ENCODE data around the gene MRFAP1.

MRFAP1 gene

DNA sequence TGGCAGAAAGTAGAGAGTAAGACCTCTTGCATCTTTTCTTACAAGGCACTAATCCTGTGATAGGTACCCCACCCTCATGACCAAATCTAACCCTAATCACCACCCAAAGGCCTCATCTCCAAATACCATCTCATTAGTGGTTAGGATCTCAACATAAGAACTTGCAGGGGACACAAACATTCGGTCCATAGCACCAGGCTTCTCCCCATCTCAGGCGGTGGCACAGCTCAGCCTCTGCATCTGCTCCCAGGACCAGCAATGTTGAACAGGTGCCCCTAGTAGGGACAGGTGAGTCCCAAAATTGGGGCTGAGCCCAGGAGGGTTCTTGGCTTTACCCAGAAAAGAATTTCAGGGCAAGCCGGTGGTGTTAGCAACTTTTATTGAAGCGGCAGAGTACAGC, 8.4 kb upstream of the MRFAP1 start:
- ChIA-PET CTCF (no interaction called here), POLR2A (no interaction called here)
- TF ChIP-seq, protein P1, sequence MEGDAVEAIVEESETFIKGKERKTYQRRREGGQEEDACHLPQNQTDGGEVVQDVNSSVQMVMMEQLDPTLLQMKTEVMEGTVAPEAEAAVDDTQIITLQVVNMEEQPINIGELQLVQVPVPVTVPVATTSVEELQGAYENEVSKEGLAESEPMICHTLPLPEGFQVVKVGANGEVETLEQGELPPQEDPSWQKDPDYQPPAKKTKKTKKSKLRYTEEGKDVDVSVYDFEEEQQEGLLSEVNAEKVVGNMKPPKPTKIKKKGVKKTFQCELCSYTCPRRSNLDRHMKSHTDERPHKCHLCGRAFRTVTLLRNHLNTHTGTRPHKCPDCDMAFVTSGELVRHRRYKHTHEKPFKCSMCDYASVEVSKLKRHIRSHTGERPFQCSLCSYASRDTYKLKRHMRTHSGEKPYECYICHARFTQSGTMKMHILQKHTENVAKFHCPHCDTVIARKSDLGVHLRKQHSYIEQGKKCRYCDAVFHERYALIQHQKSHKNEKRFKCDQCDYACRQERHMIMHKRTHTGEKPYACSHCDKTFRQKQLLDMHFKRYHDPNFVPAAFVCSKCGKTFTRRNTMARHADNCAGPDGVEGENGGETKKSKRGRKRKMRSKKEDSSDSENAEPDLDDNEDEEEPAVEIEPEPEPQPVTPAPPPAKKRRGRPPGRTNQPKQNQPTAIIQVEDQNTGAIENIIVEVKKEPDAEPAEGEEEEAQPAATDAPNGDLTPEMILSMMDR (IDR thresholded peaks at IDR 0.05; ENCODE audit: control extremely low read depth, extremely low read depth, low read depth, missing control alignments) = no peak
- no peak for DNase-seq (ENCODE audit: extremely low spot score)

DNA sequence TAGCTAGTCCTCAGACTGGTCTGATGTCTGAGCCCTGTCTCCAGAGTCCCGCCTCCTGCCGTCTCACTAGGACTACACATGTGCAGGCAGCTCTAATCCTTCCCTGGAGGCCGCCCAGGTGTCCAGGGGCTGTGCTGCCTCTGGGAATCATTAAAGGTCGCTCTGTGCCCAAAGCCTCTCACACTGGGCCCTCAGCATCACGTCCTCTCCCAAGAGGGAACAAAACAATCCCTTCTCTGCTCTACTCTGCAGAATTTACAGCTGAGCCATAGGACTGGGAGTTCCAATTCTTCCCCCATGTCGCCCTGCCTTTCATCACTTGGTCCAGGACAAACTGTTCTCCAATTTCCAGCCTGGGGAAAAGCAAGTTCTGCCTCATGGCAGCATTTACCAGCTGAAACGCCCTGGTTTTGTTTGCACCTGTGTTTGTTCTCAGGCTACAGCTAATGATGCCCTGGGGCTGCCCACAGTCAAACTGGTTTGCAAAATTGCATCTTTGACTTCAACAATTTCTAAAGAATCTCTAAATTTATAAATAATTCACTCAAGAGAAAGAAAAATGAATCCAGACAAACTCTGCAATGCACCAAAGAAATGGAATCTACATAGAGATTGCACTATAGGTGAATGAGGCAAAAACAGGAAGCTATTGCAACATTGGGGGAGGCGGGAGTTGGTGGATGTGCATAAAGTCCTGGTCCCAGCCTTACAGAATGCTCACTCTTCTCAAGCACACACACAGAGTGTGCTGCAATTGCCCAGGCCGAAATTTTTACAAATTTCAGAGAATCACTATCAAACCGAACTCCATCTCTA, 7.2 kb upstream of the MRFAP1 start:
- POLR2A ChIA-PET = no interaction called here
- TF ChIP-seq, protein P1 (IDR thresholded peaks at IDR 0.05; ENCODE audit: control extremely low read depth, extremely low read depth, low read depth, missing control alignments) = no peak
- no peak for DNase-seq (ENCODE audit: extremely low spot score)
- CTCF ChIA-PET = no interaction called here

DNA sequence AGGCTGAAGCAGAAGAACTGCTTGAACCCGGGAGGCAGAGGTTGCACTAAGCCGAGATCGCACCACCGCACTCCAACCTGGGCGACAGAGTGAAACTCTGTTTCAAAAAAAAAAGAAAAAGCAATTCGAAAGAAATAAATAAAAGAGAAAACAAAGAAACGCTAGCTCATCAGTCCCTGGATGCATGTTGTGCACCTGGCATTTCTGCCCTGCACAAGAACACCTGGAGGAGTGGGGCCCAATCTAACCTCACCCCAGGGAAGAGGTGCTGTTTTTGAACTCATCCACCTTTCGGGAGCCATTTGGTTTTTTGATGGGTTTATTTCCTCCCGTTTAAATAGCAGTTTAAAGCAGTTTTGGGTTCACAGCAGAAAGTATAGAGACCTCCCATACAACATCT, 5.7 kb upstream of the MRFAP1 start:
- ChIA-PET POLR2A (no interaction called here), CTCF (no interaction called here)

DNA sequence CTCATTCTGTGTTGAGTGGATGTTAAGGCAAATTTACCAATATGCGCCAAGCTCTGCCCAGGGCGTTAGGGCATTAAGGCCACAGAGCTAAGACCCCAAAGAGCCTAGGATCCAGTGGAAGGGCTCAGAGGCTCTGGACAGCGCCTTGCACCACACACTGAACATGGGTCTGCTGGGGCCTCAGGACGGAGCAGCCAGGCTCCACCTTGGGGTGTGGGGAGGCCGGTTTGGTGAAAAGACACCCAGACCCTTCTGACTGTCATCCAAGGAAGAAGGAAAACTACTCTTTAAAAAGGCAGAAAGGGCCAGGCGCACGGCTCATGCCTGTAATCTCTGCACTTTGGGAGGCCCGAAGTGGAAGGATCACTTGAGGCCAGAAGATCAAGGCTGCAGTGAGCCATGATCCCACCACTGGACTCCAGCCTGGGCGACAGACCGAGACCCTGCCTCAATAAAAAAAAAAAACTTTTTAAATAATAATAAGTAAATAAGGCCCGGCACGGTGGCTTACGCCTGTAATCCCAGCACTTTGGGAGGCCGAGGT, 1.3 kb upstream of the MRFAP1 start:
- TF ChIP-seq, protein P1 (IDR thresholded peaks at IDR 0.05; ENCODE audit: control extremely low read depth, extremely low read depth, low read depth, missing control alignments) = no peak
- DNase-seq (ENCODE audit: extremely low spot score) = no peak
- ChIA-PET CTCF (interaction anchor here (1.3 to 1.6 kb wide), 2 partner anchors 10 to 80 kb away, joined by 3 read pairs; no protein-coding TSS in a partner anchor), POLR2A (interaction anchor here (2.4 kb wide), 1 partner anchor 35 kb away, joined by 11 read pairs; a partner anchor contains a TSS)

More for the DNA sequence above, 5.7 kb upstream of the MRFAP1 start:
- DNase-seq (ENCODE audit: extremely low spot score) = no peak
- TF ChIP-seq, protein P1 (IDR thresholded peaks at IDR 0.05; ENCODE audit: control extremely low read depth, extremely low read depth, low read depth, missing control alignments) = no peak

DNA sequence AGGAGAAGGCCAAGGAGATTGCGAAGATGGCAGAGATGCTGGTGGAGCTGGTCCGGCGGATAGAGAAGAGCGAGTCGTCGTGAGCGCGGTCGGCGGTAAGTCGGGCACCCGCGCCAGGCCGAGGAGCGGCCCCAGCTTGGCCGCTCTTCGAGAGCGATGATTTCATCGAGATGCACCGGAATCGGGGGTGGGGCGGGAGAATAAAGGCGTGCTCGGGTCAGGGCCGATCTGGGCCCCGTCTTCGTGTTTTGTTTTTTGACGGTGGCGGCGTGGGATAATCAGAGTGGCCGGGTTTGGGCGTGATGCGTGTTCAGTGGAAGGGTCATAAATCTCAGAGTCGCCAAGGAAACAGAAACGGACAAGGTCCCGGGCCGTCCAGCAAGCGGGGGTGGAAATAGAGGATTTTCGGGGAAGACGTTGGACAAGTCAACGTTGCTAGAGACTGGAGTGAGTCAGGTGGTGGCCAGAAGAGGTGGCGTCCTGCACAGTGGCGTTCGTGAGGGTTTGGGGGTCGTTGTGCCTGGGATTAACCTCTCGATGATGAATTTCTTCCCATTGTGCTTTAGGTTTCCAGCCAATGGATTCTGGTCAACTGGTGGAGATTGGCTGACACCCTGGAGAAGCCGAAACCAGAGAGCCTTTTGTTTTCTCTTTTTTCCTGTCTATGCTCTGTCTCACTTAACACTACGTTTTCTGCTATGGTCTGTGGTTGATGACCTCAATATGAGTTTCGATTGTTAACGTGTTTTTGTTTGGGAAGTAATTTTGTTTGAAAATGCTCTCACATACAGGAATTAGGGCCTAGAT, 882 bp downstream of the MRFAP1 start:
- POLR2A ChIA-PET = interaction anchor here (2.4 kb wide), 1 partner anchor 33 kb away, joined by 11 read pairs; a partner anchor contains a TSS
- CTCF ChIA-PET = interaction anchor here (0.9 to 1.3 kb wide), 4 partner anchors 22 to 232 kb away, joined by 3 to 5 read pairs (median 4); no protein-coding TSS in a partner anchor
- TF ChIP-seq, protein P1 (IDR thresholded peaks at IDR 0.05; ENCODE audit: control extremely low read depth, extremely low read depth, low read depth, missing control alignments) = no peak
- no peak for DNase-seq (ENCODE audit: extremely low spot score)

DNA sequence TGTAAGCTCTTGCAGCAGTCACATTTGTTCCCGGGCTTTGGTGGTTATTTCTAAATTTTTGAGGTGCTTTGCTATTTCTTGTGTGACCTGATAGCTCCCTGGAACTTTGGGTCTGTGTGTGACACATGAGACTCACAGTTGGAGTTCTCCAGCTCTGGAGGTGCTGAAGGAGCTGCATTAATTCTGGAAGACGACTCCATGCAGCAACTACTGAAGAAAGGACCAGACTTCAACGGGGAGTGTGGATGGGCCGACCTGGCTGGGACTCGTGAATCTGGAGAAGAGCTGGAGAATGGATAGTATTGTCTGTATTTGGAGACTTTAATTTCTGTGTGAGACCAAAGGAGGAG, 1.5 kb downstream of the MRFAP1 start:
- TF ChIP-seq, protein P1 (IDR thresholded peaks at IDR 0.05; ENCODE audit: control extremely low read depth, extremely low read depth, low read depth, missing control alignments) = no peak
- ChIA-PET POLR2A (interaction anchor here (1.3 kb wide), 1 partner anchor 32 kb away, joined by 4 read pairs; a partner anchor contains a TSS), CTCF (interaction anchor here (0.7 to 1.3 kb wide), 4 partner anchors 10 to 232 kb away, joined by 3 to 5 read pairs (median 4); no protein-coding TSS in a partner anchor)
- DNase-seq (ENCODE audit: extremely low spot score) = no peak

All from GM10248 (cell line).